DOHH2 (cell line): Measurements from ENCODE around the gene EZR.

Experiments used
- CTCF ChIP-seq: fragments of 200-600 bp; sonication (generic); IDR thresholded peaks from one replicate; pipeline ENCODE4 v1.5.1; 2014; ENCODE audit warnings: antibody characterized with exemption, mild to moderate bottlenecking, low read depth, low read length; ENCODE audit not compliant: poor library complexity, severe bottlenecking
- EZH2phosphoT487 ChIP-seq: fragments of 200-600 bp; sonication (generic); IDR thresholded peaks from 2 replicates; pipeline ENCODE4 v1.6.1; 2017; ENCODE audit warnings: borderline replicate concordance, mild to moderate bottlenecking, antibody characterized with exemption, low read length, moderate library complexity, mixed read lengths

GRCh38 chr6:158839796-158840195, 20.6 kb upstream of the EZR start:
- no peak for TF ChIP-seq CTCF
- no peak for TF ChIP-seq EZH2phosphoT487
